Measurements from ENCODE around the gene CCNO.

Gene CCNO

GRCh38 chr5:55223812-55224240, 9.6 kb downstream of the CCNO start:
- no peak for DNase-seq (ENCODE audit: low read depth in 4 of 4, low spot score in 1 of 4)

GRCh38 chr5:55222985-55223811, 10.2 kb downstream of the CCNO start:
- DNase-seq (ENCODE audit: low read depth in 4 of 4, low spot score in 1 of 4): no peak

- no peak for DNase-seq (ENCODE audit: low read depth in 4 of 4, low spot score in 1 of 4)
Observed at GRCh38 chr5:55222092-55222984, 11.1 kb downstream of the CCNO start.

DNA sequence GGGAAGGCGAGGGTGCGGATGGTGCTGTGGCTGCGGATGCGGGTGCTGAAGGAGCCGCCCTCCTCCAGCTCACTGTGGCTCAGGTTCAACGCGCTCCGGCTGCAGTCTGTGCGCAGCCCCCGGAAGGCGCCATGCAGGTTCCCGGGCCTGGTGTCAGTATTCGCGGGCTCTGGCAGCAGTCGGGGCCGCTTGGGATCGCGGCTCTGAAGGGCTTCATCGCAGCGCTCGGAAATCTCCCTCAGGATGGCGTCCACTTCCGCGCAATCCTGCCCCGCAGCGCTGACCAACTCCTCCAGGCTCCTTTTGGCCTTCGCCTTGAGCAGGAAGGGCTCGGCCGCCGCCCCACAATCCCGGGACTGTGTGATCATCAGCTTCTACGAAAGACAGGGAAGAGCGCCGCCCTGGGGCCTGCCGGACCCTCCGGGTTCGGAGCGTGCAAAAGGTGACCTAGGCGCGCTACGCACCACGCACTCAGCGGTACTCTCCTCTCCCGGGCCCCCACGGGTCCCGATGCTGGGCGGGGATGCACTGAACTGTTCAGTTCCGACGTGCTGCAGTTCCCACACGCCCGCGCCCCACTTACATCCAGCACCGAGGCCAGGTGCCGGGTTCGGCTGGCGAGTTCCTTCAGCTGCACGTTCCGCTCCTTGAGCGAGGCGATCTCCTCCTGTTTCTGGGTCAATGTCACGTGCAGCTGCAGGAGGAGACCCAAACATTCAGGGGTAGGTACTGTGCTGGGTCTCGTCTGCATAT, 12.8 kb downstream of the CCNO start:
- DNase-seq (ENCODE audit: low read depth in 4 of 4, low spot score in 1 of 4): no peak

GRCh38 chr5:55219770-55220169, 13.6 kb downstream of the CCNO start:
- no peak for DNase-seq (ENCODE audit: low read depth in 4 of 4, low spot score in 1 of 4)

GRCh38 chr5:55218967-55219366, 14.4 kb downstream of the CCNO start:
- DNase-seq (ENCODE audit: low read depth in 4 of 4, low spot score in 1 of 4): no peak

- DNase-seq (ENCODE audit: low read depth in 4 of 4, low spot score in 1 of 4): no peak
Observed at GRCh38 chr5:55211184-55211874, 22.1 kb downstream of the CCNO start.

GRCh38 chr5:55205001-55205400, 28.4 kb downstream of the CCNO start:
- DNase-seq (ENCODE audit: low read depth in 4 of 4, low spot score in 1 of 4): no peak

DNA sequence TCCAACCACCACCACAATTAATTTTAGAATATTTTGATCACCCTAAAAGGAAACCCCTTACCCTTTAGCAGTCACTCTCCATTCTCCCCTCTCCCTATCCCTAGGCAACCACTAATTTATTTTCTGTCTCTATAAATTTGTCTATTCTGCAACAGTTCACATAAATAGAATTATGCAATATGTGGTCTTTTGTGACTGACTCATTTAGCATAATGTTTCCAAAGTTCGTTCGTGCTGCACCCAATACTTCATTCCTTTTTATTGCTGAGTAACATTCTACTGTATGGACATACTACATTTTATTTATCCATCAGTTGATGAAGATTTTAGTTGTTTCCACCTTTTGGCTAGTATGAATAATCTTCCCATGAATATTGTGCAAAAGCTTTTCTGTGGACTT, 42.2 kb downstream of the CCNO start:
- no peak for DNase-seq (ENCODE audit: low read depth in 4 of 4, low spot score in 1 of 4)

DNA sequence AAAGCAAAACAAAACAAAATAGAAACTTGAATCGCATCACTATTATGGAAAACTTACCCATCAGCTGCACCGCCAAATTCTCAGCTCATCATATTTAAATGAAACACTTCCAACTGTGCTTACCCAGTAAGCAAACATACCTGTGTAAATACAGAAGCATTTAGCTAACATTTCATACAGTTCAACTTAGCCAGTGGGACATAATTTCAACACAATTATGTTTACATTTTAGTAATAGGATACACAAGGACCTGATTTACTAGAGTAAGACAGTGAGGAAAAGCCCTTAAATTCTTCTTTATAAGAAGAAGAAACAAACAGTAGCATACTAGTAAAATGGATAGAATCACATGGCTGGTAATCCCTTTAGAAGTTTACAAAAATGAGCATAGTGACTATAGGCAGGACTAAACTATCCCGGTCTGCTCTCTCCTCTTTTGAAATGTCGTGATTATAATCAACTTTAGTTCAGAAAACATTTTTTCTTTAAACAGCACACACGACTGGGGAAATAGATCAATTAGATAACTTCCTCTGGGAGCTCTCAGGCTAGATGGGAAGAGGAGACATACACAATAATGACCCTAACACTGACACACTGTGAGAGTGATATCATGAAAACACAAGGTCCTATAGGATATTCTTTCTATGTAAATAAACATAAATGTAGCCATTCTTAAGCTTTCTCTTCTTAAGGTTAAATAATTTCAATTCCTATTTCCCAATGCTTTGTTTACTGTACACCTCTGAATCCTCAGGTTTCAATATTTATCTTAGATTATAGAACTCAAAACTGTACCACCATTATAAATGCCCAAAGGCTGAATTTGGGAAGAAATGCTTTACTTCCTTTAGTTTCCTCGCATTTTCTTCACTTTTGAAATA, 44.5 kb downstream of the CCNO start:
- no peak for DNase-seq (ENCODE audit: low read depth in 4 of 4, low spot score in 1 of 4)

- DNase-seq (ENCODE audit: low read depth in 4 of 4, low spot score in 1 of 4): no peak
Observed at GRCh38 chr5:55187370-55187769, 46.0 kb downstream of the CCNO start.
